C4-2B (cell line): ENCODE results near the gene WDTC1.
A peak's percentile ranks its signal among the peaks of the same experiment; 100 is the strongest.

ENCODE experiments used
- ZFX ChIP-seq: fragments of 450-650 bp; IDR thresholded peaks from 2 replicates; pipeline ENCODE4 v1.6.1; 2017
- TF ChIP-seq, protein P1 (sequence below): fragments of 450-650 bp; conservative IDR thresholded peaks from 2 replicates; pipeline ENCODE4 v1.5.1; 2017; ENCODE audit warnings: mild to moderate bottlenecking

GRCh38 chr1:27300341-27301051, 66.1 kb downstream of the WDTC1 start:
- TF ChIP-seq, protein P1, sequence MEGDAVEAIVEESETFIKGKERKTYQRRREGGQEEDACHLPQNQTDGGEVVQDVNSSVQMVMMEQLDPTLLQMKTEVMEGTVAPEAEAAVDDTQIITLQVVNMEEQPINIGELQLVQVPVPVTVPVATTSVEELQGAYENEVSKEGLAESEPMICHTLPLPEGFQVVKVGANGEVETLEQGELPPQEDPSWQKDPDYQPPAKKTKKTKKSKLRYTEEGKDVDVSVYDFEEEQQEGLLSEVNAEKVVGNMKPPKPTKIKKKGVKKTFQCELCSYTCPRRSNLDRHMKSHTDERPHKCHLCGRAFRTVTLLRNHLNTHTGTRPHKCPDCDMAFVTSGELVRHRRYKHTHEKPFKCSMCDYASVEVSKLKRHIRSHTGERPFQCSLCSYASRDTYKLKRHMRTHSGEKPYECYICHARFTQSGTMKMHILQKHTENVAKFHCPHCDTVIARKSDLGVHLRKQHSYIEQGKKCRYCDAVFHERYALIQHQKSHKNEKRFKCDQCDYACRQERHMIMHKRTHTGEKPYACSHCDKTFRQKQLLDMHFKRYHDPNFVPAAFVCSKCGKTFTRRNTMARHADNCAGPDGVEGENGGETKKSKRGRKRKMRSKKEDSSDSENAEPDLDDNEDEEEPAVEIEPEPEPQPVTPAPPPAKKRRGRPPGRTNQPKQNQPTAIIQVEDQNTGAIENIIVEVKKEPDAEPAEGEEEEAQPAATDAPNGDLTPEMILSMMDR: peak; percentile 98
- no peak for TF ChIP-seq ZFX
